OCI-LY1 (cell line): ENCODE results near the gene ADIPOR1.

ENCODE experiments used
- H2AFZ ChIP-seq: fragments of 200-600 bp; sonication (generic), shearing (Covaris generic); 2 replicates; pipeline ENCODE4 v1.6.0; 2014; ENCODE audit warnings: antibody characterized with exemption, mild to moderate bottlenecking, low read length
- H3F3A ChIP-seq: fragments of 200-600 bp; sonication (generic), shearing (Covaris generic); 2 replicates; pipeline ENCODE4 v1.6.0; 2014; ENCODE audit warnings: mild to moderate bottlenecking, antibody characterized with exemption, low read length, moderate library complexity; ENCODE audit not compliant: insufficient read depth
- H3K27ac ChIP-seq: fragments of 200-600 bp; sonication (generic); 2 replicates; pipeline ENCODE4 v1.5.1; 2014; ENCODE audit warnings: low read length, mixed run types, mild to moderate bottlenecking, low read depth; ENCODE audit not compliant: poor library complexity, severe bottlenecking
- H3K27me3 ChIP-seq: fragments of 200-600 bp; sonication (generic); 2 replicates; pipeline ENCODE4 v1.6.0; 2014; ENCODE audit warnings: antibody characterized with exemption, mild to moderate bottlenecking, low read length, moderate library complexity; ENCODE audit not compliant: insufficient read depth
- H3K36me3 ChIP-seq: fragments of 200-600 bp; sonication (generic); 2 replicates; pipeline ENCODE4 v1.6.1; 2014; ENCODE audit warnings: mild to moderate bottlenecking, antibody characterized with exemption, low read length, moderate library complexity, mixed read lengths; ENCODE audit not compliant: insufficient read depth
- H3K4me1 ChIP-seq: fragments of 200-600 bp; sonication (generic); 2 replicates; pipeline ENCODE4 v1.5.1; 2014; ENCODE audit warnings: mild to moderate bottlenecking, low read length, moderate library complexity; ENCODE audit not compliant: insufficient read depth, severe bottlenecking
- H3K4me2 ChIP-seq: fragments of 200-600 bp; sonication (generic), shearing (Covaris generic); 2 replicates; pipeline ENCODE4 v1.6.1; 2014; ENCODE audit warnings: low read length
- H3K4me3 ChIP-seq: fragments of 200-600 bp; sonication (generic); 2 replicates; pipeline ENCODE4 v1.5.1; 2014; ENCODE audit warnings: low read length, low read depth, mild to moderate bottlenecking, mixed read lengths; ENCODE audit not compliant: poor library complexity, severe bottlenecking
- H3K79me2 ChIP-seq: fragments of 200-600 bp; shearing (Covaris generic); 2 replicates; pipeline ENCODE4 v1.6.1; 2016; ENCODE audit warnings: mixed run types, low read length, mixed read lengths; ENCODE audit not compliant: insufficient read depth
- H3K9ac ChIP-seq: fragments of 200-600 bp; sonication (generic), shearing (Covaris generic); 2 replicates; pipeline ENCODE4 v1.6.1; 2014; ENCODE audit warnings: mild to moderate bottlenecking, low read length, mixed read lengths
- H3K9me2 ChIP-seq: fragments of 200-600 bp; sonication (generic), shearing (Covaris generic); 2 replicates; pipeline ENCODE4 v1.6.1; 2014; ENCODE audit warnings: low read depth, mild to moderate bottlenecking, low read length, mixed read lengths
- H3K9me3 ChIP-seq: fragments of 200-600 bp; shearing (Covaris generic); 2 replicates; pipeline ENCODE4 v1.6.1; 2014; ENCODE audit warnings: low read length, mixed read lengths
- H4K20me1 ChIP-seq: fragments of 200-600 bp; sonication (generic), shearing (Covaris generic); 2 replicates; pipeline ENCODE4 v1.6.0; 2016; ENCODE audit warnings: mild to moderate bottlenecking, low read length; ENCODE audit not compliant: insufficient read depth
- EZH2 ChIP-seq: fragments of 200-600 bp; sonication (generic), shearing (Covaris generic); IDR thresholded peaks from 2 replicates; pipeline ENCODE4 v1.8.0; 2017; ENCODE audit warnings: borderline replicate concordance, mixed run types, mild to moderate bottlenecking, antibody characterized with exemption, low read length, moderate library complexity, mixed read lengths
- TF ChIP-seq, protein P1 (sequence below): fragments of 200-600 bp; sonication (generic), shearing (Covaris generic); IDR thresholded peaks from 2 replicates; pipeline ENCODE4 v1.5.1; 2017; ENCODE audit warnings: mild to moderate bottlenecking, antibody characterized with exemption, low read length, moderate library complexity, mixed read lengths

Gene ADIPOR1

DNA sequence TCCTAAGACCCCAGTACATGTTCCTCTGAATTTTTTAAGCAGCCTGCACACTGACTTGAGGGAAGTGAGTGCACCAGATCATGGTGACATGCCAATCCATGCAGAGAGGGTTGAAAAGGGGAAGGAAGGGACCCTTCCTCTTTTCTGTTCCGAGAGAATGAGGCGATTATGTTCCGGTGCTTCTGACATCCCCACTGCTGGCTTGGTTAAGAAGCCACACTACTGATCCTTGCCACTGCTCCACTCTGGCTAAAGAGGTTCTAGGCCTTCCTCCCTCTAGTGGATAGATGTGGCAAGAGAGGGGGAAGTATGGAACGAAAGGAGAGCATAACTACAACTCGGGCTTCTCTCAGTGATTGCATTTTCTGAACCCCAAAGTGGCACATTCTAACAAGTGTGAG is 10.8 kb upstream of the ADIPOR1 start:
- H3K27ac ChIP-seq = no peak overlapping the region
- H3K9me3 ChIP-seq = no peaks in the 10 kb centered on the region
- no peaks in the 10 kb centered on the region for H3K79me2 ChIP-seq
- peaks cover 29% of the 10 kb centered on the region for H3K4me1 ChIP-seq
- no peaks in the 10 kb centered on the region for H3K27me3 ChIP-seq
- H3F3A ChIP-seq = no peaks in the 10 kb centered on the region
- no peak overlapping the region for H3K4me3 ChIP-seq
- peaks cover 12% of the 10 kb centered on the region; the same call in 1 of the 2 replicates for H3K36me3 ChIP-seq
- H2AFZ ChIP-seq = no peak overlapping the region
- no peak overlapping the region for H3K9ac ChIP-seq
- no peaks in the 10 kb centered on the region for H3K9me2 ChIP-seq
- TF ChIP-seq EZH2 = no peak
- TF ChIP-seq, protein P1, sequence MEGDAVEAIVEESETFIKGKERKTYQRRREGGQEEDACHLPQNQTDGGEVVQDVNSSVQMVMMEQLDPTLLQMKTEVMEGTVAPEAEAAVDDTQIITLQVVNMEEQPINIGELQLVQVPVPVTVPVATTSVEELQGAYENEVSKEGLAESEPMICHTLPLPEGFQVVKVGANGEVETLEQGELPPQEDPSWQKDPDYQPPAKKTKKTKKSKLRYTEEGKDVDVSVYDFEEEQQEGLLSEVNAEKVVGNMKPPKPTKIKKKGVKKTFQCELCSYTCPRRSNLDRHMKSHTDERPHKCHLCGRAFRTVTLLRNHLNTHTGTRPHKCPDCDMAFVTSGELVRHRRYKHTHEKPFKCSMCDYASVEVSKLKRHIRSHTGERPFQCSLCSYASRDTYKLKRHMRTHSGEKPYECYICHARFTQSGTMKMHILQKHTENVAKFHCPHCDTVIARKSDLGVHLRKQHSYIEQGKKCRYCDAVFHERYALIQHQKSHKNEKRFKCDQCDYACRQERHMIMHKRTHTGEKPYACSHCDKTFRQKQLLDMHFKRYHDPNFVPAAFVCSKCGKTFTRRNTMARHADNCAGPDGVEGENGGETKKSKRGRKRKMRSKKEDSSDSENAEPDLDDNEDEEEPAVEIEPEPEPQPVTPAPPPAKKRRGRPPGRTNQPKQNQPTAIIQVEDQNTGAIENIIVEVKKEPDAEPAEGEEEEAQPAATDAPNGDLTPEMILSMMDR = peak; percentile 66
- no peaks in the 10 kb centered on the region for H4K20me1 ChIP-seq
- peak overlapping the region; percentile 67; the same call in 1 of the 2 replicates for H3K4me2 ChIP-seq

DNA sequence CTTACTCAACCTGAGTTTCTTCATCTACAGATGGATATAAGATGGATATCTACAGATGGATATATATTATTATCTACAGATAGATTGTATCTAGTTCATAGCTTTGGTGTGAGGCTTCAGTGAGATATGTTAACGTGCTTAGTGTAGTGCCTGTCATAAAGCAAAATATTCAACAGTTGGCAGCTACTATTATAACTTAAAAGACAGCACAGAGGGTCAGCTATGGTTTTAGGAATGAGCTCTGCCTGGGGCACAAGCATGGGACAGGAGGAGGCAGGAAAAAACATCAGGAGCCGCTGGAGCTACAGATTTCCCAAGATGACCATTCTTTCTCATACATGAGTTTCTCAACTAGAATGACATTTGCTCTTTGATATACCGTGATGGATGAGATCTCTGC is 10.2 kb upstream of the ADIPOR1 start:
- Histone ChIP-seq H3F3A (no peaks in the 10 kb centered on the region), H3K9ac (peak overlapping the region; percentile 53; the same call in 1 of the 2 replicates), H4K20me1 (no peaks in the 10 kb centered on the region), H2AFZ (peak overlapping the region; percentile 21; the same call in 1 of the 2 replicates), H3K27me3 (no peaks in the 10 kb centered on the region), H3K9me3 (no peaks in the 10 kb centered on the region), H3K27ac (peak overlapping the region; percentile 10), H3K36me3 (peaks cover 17% of the 10 kb centered on the region; the same call in 1 of the 2 replicates), H3K79me2 (no peaks in the 10 kb centered on the region), H3K9me2 (no peaks in the 10 kb centered on the region), H3K4me3 (no peak overlapping the region), H3K4me2 (peak overlapping the region; percentile 67), H3K4me1 (peaks cover 29% of the 10 kb centered on the region)
- TF ChIP-seq, protein P1 = no peak
- TF ChIP-seq EZH2 = no peak

DNA sequence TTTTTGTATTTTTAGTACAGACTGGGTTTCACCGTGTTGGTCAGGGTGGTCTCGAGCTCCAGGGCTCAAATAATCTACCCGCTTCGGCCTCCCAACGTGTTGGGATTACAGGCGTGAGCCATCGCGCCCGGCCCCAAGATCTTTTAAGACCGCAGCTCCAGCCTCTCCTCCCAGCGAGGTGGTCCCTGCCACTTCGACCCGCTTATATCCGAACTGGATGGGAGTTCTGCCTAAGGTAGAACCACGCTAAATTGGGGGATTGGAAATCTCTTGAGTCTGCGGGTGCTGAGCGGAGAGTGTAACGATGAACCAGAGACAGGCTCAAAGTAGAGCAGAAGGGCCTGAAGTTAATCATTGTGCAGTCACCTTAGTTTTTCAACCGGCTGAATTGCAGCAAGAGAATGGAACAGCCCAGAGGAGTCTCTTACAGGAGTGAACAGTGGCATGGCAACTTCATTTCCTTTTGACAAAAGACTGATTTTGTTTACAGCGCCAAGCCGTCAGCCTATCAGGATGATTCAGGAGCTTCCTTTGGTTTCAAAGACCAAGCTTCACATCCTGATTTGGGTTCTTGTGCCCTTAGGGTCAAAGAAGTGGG is 9.7 kb upstream of the ADIPOR1 start:
- H3K36me3 ChIP-seq = peaks cover 23% of the 10 kb centered on the region; the same call in 1 of the 2 replicates
- H3K4me3 ChIP-seq = peak overlapping the region; percentile 57
- no peaks in the 10 kb centered on the region for H3F3A ChIP-seq
- H3K9me3 ChIP-seq = no peaks in the 10 kb centered on the region
- no peaks in the 10 kb centered on the region for H3K79me2 ChIP-seq
- H3K9ac ChIP-seq = peak overlapping the region; percentile 53
- H2AFZ ChIP-seq = peak overlapping the region; percentile 21
- no peaks in the 10 kb centered on the region for H4K20me1 ChIP-seq
- no peaks in the 10 kb centered on the region for H3K9me2 ChIP-seq
- TF ChIP-seq, protein P1 = 0 out of 2 replicates have a peak, but pooled peaks have one; percentile 7
- TF ChIP-seq EZH2 = no peak
- no peaks in the 10 kb centered on the region for H3K27me3 ChIP-seq
- H3K4me1 ChIP-seq = peaks cover 29% of the 10 kb centered on the region
- peak overlapping the region; percentile 67 for H3K4me2 ChIP-seq
- peak overlapping the region; percentile 10 for H3K27ac ChIP-seq
